HepG2 (cell line): ENCODE measurements around the gene BRPF1. TPM values are rescaled to one million over a fixed set of nuclear protein-coding genes. Genes with fewer than 3 reads are reported as not detected.
A peak's percentile ranks its signal among the peaks of the same experiment; 100 is the strongest.

Experiments
- AHR ChIP-seq: IDR thresholded peaks from 2 replicates; pipeline ENCODE4 v1.6.1; 2018; ENCODE audit warnings: missing genetic modification reagents, missing compliant biosample characterization
- ASH2L ChIP-seq: fragments of 300-600, 200-600 bp; sonication (generic); IDR thresholded peaks from 2 replicates; pipeline ENCODE4 v1.7.0; 2017; ENCODE audit warnings: low read depth, mild to moderate bottlenecking, moderate library complexity, mixed read lengths, low read length; ENCODE audit not compliant: insufficient read length
- CREM ChIP-seq, 2 experiments: sonication (generic) in 1 of 2; formaldehyde crosslinking in 1 of 2; IDR thresholded peaks; 2 replicates each; pipeline versions ENCODE4 v1.4.0 to v1.6.1; 2016 to 2020; ENCODE audit warnings: antibody characterized with exemption in 1 of 2, mild to moderate bottlenecking in 1 of 2, missing genetic modification reagents in 1 of 2
- FOXP1 ChIP-seq, 2 experiments: fragments of 450-650 bp in 1 of 2; IDR thresholded peaks; 2 replicates each; pipeline ENCODE4 v1.6.1; 2017 to 2018; ENCODE audit warnings: antibody characterized with exemption in 1 of 2
- GFI1 ChIP-seq: sonication (generic); formaldehyde crosslinking; IDR thresholded peaks from 2 replicates; pipeline ENCODE4 v1.5.0; 2020; ENCODE audit warnings: missing genetic modification reagents, mild to moderate bottlenecking, borderline replicate concordance
- HDAC2 ChIP-seq: sonication (generic); formaldehyde crosslinking; IDR thresholded peaks from 2 replicates; pipeline ENCODE4 v1.4.0; 2020; ENCODE audit warnings: missing genetic modification reagents
- HMGA1 ChIP-seq: sonication (generic); formaldehyde crosslinking; conservative IDR thresholded peaks from 2 replicates; pipeline ENCODE4 v1.4.0; 2020; ENCODE audit warnings: missing genetic modification reagents
- KDM5A ChIP-seq: fragments of 200-600 bp; sonication (generic); IDR thresholded peaks from 2 replicates; pipeline ENCODE4 v1.7.0; 2018; ENCODE audit warnings: antibody characterized with exemption, mild to moderate bottlenecking, low read length, borderline replicate concordance
- PHB2 ChIP-seq: fragments of 450-650 bp; IDR thresholded peaks from 2 replicates; pipeline ENCODE4 v1.6.1; 2018; ENCODE audit not compliant: partially characterized antibody
- RBAK ChIP-seq: sonication (generic); formaldehyde crosslinking; IDR thresholded peaks from 2 replicates; pipeline ENCODE4 v1.5.1; 2020; ENCODE audit warnings: mild to moderate bottlenecking, missing genetic modification reagents
- ZBTB42 ChIP-seq: sonication (generic); formaldehyde crosslinking; IDR thresholded peaks from 2 replicates; pipeline ENCODE4 v1.5.0; 2020; ENCODE audit warnings: mild to moderate bottlenecking, missing genetic modification reagents
- ZNF335 ChIP-seq: sonication (generic); formaldehyde crosslinking; IDR thresholded peaks from 2 replicates; pipeline ENCODE4 v1.4.0; 2020; ENCODE audit warnings: missing genetic modification reagents
- ZNF598 ChIP-seq: sonication (generic); formaldehyde crosslinking; IDR thresholded peaks from 2 replicates; pipeline ENCODE4 v1.5.1; 2020; ENCODE audit warnings: mild to moderate bottlenecking, missing genetic modification reagents, borderline replicate concordance
- ZNF652 ChIP-seq: IDR thresholded peaks from 2 replicates; pipeline ENCODE4 v1.6.1; 2016; ENCODE audit warnings: low read depth, borderline replicate concordance
- polyA plus RNA-seq, 8 experiments: library from polyadenylated mRNA; depleted of rRNA in 3 of 8; stranded (reverse) in 7 of 8; unstranded in 1 of 8; fragments of >200 nt; fragmentation: Illumina TruSeq in 4 of 8; extraction: Trizol in 4 of 8; gene quantifications; 2 replicates each; pipeline versions ENCODE4 v1.2.1 to v1.2.3, GENCODE V29; 2011 to 2016; ENCODE audit warnings: low read depth in 4 of 8, missing spikeins in 1 of 8, mixed read lengths in 1 of 8; ENCODE audit not compliant: insufficient read depth in 1 of 8
- total RNA-seq, 5 experiments: library from RNA; depleted of rRNA; stranded (reverse); fragments of >200 nt; fragmentation: Illumina TruSeq; extraction: Trizol; gene quantifications; 2 replicates each; pipeline ENCODE4 v1.2.3, GENCODE V29; 2016; ENCODE audit warnings: low read depth in 1 of 5
- TF ChIP-seq, protein P1 (sequence below): sonication (generic); formaldehyde crosslinking; IDR thresholded peaks from one replicate; pipeline ENCODE4 v1.5.1; 2020; ENCODE audit warnings: mild to moderate bottlenecking, missing genetic modification reagents; ENCODE audit errors: not compliant biosample characterization
- TF ChIP-seq, protein P2 (sequence below): IDR thresholded peaks from 2 replicates; pipeline ENCODE4 v1.6.1; 2016; ENCODE audit warnings: low read depth
- TF ChIP-seq, protein P3 (sequence below): sonication (generic); formaldehyde crosslinking; IDR thresholded peaks from 2 replicates; pipeline ENCODE4 v1.8.0; 2022; ENCODE audit warnings: missing genetic modification reagents, low read depth, mild to moderate bottlenecking, borderline replicate concordance
- TF ChIP-seq, protein P4 (sequence below): IDR thresholded peaks from 2 replicates; pipeline ENCODE4 v1.6.1; 2016
- TF ChIP-seq, protein P5 (sequence below): sonication (generic); formaldehyde crosslinking; IDR thresholded peaks from 2 replicates; pipeline ENCODE4 v1.4.0; 2020; ENCODE audit warnings: mild to moderate bottlenecking, missing genetic modification reagents

The BRPF1 gene
- total and polyA plus RNA-seq, 2 of the 13 experiments (the other 11 are each of a cell fraction or from before 2014, with no cell fraction given) = 7.3 to 10.0 TPM

DNA sequence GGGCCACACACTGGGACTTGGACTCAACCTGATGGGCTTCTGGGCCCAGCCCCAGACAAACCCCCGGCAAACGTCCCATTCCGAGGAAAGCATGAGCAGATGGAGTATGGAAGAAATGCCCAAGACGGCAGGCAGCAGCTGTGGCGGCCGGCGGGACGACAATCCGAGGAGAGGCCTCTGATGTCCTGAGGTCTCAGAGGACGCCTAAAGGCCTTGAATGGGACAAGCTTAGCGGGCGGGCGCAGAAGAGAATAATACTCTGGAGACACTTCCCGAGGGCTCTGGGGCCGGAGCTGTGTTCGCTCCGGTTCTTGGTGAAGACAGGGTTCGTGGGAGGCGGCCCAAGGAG, 17.7 kb downstream of the BRPF1 start (continued):
- TF ChIP-seq, protein P1, sequence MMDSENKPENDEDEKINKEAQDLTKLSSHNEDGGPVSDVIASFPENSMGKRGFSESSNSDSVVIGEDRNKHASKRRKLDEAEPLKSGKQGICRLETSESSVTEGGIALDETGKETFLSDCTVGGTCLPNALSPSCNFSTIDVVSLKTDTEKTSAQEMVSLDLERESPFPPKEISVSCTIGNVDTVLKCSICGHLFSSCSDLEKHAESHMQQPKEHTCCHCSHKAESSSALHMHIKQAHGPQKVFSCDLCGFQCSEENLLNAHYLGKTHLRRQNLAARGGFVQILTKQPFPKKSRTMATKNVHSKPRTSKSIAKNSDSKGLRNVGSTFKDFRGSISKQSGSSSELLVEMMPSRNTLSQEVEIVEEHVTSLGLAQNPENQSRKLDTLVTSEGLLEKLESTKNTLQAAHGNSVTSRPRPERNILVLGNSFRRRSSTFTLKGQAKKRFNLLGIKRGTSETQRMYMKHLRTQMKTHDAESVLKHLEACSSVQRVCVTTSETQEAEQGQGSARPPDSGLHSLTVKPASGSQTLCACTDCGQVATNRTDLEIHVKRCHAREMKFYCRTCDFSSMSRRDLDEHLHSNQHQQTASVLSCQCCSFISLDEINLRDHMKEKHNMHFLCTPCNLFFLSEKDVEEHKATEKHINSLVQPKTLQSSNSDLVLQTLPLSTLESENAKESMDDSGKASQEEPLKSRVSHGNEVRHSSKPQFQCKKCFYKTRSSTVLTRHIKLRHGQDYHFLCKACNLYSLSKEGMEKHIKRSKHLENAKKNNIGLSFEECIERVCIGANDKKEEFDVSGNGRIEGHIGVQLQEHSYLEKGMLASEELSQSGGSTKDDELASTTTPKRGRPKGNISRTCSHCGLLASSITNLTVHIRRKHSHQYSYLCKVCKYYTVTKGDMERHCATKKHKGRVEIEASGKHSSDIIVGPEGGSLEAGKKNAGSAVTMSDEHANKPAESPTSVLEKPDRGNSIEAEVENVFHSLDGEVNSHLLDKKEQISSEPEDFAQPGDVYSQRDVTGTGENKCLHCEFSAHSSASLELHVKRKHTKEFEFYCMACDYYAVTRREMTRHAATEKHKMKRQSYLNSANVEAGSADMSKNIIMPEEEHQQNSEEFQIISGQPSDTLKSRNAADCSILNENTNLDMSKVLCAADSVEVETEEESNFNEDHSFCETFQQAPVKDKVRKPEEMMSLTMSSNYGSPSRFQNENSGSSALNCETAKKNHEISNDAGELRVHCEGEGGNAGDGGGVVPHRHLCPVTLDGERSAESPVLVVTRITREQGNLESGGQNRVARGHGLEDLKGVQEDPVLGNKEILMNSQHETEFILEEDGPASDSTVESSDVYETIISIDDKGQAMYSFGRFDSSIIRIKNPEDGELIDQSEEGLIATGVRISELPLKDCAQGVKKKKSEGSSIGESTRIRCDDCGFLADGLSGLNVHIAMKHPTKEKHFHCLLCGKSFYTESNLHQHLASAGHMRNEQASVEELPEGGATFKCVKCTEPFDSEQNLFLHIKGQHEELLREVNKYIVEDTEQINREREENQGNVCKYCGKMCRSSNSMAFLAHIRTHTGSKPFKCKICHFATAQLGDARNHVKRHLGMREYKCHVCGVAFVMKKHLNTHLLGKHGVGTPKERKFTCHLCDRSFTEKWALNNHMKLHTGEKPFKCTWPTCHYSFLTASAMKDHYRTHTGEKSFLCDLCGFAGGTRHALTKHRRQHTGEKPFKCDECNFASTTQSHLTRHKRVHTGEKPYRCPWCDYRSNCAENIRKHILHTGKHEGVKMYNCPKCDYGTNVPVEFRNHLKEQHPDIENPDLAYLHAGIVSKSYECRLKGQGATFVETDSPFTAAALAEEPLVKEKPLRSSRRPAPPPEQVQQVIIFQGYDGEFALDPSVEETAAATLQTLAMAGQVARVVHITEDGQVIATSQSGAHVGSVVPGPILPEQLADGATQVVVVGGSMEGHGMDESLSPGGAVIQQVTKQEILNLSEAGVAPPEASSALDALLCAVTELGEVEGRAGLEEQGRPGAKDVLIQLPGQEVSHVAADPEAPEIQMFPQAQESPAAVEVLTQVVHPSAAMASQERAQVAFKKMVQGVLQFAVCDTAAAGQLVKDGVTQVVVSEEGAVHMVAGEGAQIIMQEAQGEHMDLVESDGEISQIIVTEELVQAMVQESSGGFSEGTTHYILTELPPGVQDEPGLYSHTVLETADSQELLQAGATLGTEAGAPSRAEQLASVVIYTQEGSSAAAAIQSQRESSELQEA = no peak
- TF ChIP-seq, protein P2, sequence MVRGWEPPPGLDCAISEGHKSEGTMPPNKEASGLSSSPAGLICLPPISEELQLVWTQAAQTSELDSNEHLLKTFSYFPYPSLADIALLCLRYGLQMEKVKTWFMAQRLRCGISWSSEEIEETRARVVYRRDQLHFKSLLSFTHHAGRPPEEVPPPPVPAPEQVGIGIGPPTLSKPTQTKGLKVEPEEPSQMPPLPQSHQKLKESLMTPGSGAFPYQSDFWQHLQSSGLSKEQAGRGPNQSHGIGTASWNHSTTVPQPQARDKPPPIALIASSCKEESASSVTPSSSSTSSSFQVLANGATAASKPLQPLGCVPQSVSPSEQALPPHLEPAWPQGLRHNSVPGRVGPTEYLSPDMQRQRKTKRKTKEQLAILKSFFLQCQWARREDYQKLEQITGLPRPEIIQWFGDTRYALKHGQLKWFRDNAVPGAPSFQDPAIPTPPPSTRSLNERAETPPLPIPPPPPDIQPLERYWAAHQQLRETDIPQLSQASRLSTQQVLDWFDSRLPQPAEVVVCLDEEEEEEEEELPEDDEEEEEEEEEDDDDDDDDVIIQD (CRISPR knock-in tag) = 0 out of 2 replicates have a peak, but pooled peaks have one; percentile 2
- no peak for TF ChIP-seq HMGA1 (CRISPR knock-in tag)
- TF ChIP-seq CREM (IDR thresholded peaks at IDR 0.05) = no peak
- no peak for TF ChIP-seq CREM (CRISPR knock-in tag; IDR thresholded peaks at IDR 0.05)
- TF ChIP-seq RBAK (CRISPR knock-in tag) = no peak
- TF ChIP-seq, protein P3, sequence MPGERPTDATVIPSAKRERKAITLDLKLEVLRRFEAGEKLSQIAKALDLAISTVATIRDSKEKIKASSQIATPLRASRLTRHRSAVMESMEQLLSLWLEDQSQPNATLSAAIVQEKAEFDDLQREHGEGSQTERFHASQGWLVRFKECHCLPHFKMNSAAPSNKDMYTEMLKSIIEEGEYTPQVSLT (CRISPR knock-in tag) = 0 out of 2 replicates have a peak, but pooled peaks have one; percentile 52
- no peak for TF ChIP-seq ASH2L
- no peak for TF ChIP-seq ZNF652 (CRISPR knock-in tag)
- TF ChIP-seq, protein P4, sequence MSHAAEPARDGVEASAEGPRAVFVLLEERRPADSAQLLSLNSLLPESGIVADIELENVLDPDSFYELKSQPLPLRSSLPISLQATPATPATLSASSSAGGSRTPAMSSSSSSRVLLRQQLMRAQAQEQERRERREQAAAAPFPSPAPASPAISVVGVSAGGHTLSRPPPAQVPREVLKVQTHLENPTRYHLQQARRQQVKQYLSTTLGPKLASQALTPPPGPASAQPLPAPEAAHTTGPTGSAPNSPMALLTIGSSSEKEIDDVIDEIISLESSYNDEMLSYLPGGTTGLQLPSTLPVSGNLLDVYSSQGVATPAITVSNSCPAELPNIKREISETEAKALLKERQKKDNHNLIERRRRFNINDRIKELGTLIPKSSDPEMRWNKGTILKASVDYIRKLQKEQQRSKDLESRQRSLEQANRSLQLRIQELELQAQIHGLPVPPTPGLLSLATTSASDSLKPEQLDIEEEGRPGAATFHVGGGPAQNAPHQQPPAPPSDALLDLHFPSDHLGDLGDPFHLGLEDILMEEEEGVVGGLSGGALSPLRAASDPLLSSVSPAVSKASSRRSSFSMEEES (CRISPR knock-in tag) = no peak
- 0 out of 2 replicates have a peak, but pooled peaks have one; percentile 39 for TF ChIP-seq ZBTB42
- TF ChIP-seq ZNF335 (CRISPR knock-in tag) = no peak
- no peak for TF ChIP-seq FOXP1 (IDR thresholded peaks at IDR 0.05)
- no peak for TF ChIP-seq FOXP1 (CRISPR knock-in tag; IDR thresholded peaks at IDR 0.05)
- TF ChIP-seq, protein P5, sequence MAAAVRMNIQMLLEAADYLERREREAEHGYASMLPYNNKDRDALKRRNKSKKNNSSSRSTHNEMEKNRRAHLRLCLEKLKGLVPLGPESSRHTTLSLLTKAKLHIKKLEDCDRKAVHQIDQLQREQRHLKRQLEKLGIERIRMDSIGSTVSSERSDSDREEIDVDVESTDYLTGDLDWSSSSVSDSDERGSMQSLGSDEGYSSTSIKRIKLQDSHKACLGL (CRISPR knock-in tag) = no peak
- 0 out of 2 replicates have a peak, but pooled peaks have one; percentile 20 for TF ChIP-seq ZNF598 (CRISPR knock-in tag)
- TF ChIP-seq KDM5A = no peak
- no peak for TF ChIP-seq AHR (CRISPR knock-in tag)
- no peak for TF ChIP-seq GFI1 (CRISPR knock-in tag)
- TF ChIP-seq HDAC2 (CRISPR knock-in tag) = peak; percentile 4; the same call in 1 of the 2 replicates
- no peak for TF ChIP-seq PHB2
